GM21360 (cell line): ENCODE measurements around the gene VKORC1.
"Not testable (repeated sequence)": the region's sequence is repeated elsewhere in the genome, so short reads cannot be mapped to it uniquely, and the experiment has no call there.

Source experiments
- ATAC-seq: cut with Tn5 transposase; IDR thresholded peaks from one replicate; pipeline ENCODE4 v1.9.1; 2021; ENCODE audit warnings: mild to moderate bottlenecking, moderate library complexity; ENCODE audit not compliant: unreplicated experiment

VKORC1 gene

GRCh38 chr16:31094424-31095120 lies at the start of gene VKORC1:
VKORC1 (minus strand) TSS chr16:31094797; CDS start chr16:31094729, 68 bp downstream.
- ATAC-seq = peak; percentile 69

- no peak for ATAC-seq
Observed at GRCh38 chr16:31143694-31144148, 49.1 kb upstream of the VKORC1 start.

- no peak for ATAC-seq
Observed at GRCh38 chr16:31143011-31143693, 48.6 kb upstream of the VKORC1 start.

GRCh38 chr16:31142109-31143010 lies 47.8 kb upstream of the VKORC1 start:
- ATAC-seq = peak; percentile 86

- ATAC-seq = no peak
Observed at GRCh38 chr16:31141489-31142108, 47.0 kb upstream of the VKORC1 start.

GRCh38 chr16:31141071-31141469 lies 46.5 kb upstream of the VKORC1 start:
- not testable (repeated sequence) for ATAC-seq

- no peak for ATAC-seq
Observed at GRCh38 chr16:31138621-31139578, 44.3 kb upstream of the VKORC1 start.

- ATAC-seq = not testable (repeated sequence)
Observed at GRCh38 chr16:31136822-31137499, 42.4 kb upstream of the VKORC1 start.

GRCh38 chr16:31136287-31136662 lies 41.7 kb upstream of the VKORC1 start:
- no peak for ATAC-seq

GRCh38 chr16:31135535-31136286 lies 41.1 kb upstream of the VKORC1 start, which contains the start of gene PRSS8:
PRSS8 (minus strand) TSS chr16:31135727; CDS start chr16:31135498, 229 bp downstream.
- ATAC-seq = no peak

- no peak for ATAC-seq
Observed at GRCh38 chr16:31134625-31135534, 40.3 kb upstream of the VKORC1 start.

GRCh38 chr16:31134091-31134571 lies 39.5 kb upstream of the VKORC1 start:
- ATAC-seq = no peak

GRCh38 chr16:31133046-31133501 lies 38.5 kb upstream of the VKORC1 start:
- no peak for ATAC-seq

GRCh38 chr16:31132303-31132979 lies 37.8 kb upstream of the VKORC1 start:
- ATAC-seq = no peak

- no peak for ATAC-seq
Observed at GRCh38 chr16:31131841-31132271, 37.3 kb upstream of the VKORC1 start.

GRCh38 chr16:31131416-31131815 lies 36.8 kb upstream of the VKORC1 start:
- no peak for ATAC-seq
